ENCODE data around the gene SRSF10.
"Not testable (repeated sequence)": the region's sequence is repeated elsewhere in the genome, so short reads cannot be mapped to it uniquely, and the experiment has no call there.

Gene SRSF10

DNA sequence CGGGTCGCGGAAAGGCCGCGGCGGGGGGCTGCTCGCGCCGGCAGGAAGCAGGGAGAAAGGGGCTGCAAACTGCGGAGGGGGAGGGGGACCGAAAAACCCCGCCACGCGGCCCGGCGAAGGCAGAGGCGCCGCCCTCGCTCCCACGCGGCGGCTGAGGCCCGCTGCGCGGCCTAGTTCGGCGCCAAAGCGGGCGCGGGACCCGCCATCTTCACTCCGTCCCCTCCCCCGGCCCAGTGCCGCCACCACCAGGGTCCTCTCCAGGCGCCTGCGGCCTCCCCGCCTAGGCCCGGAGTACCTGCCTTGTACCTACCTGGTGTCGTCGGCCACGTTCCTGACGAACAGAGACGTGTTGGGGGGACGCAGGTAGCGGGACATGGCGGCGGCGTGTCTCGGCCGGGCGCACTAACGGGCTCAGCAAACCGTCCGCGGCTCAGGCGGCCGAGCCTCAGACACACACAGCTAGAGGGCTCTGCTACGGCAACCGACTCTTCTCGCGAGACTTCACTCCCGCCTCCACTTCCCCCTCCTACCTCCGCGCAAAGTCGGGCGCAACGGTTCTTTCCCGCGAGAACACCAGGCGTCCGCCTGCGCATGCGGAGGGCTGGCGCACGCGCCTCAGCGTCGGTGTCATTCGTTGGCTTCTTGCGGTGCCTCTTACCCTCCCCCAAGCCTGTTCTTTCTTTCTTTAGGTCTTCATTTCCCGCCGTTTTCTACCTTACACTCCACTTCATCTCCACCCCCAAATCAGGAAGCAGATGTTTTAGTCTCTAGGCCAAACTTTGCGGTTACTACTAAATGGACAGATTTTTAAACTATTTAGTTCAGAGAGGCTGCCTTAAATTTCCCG, at the start of gene SRSF10:
Gene SRSF10, minus strand, starts transcription at position 447 of the 847 bp plus-strand sequence. Its CDS starts 72 bp downstream, at position 375.
- DNase-seq (ENCODE audit: low read depth in 2 of 2): peak; percentile 95 to 96

GRCh38 chr1:24027838-24028468, 47.8 kb upstream of the SRSF10 start:
- DNase-seq (ENCODE audit: low read depth in 2 of 2): no peak

DNA sequence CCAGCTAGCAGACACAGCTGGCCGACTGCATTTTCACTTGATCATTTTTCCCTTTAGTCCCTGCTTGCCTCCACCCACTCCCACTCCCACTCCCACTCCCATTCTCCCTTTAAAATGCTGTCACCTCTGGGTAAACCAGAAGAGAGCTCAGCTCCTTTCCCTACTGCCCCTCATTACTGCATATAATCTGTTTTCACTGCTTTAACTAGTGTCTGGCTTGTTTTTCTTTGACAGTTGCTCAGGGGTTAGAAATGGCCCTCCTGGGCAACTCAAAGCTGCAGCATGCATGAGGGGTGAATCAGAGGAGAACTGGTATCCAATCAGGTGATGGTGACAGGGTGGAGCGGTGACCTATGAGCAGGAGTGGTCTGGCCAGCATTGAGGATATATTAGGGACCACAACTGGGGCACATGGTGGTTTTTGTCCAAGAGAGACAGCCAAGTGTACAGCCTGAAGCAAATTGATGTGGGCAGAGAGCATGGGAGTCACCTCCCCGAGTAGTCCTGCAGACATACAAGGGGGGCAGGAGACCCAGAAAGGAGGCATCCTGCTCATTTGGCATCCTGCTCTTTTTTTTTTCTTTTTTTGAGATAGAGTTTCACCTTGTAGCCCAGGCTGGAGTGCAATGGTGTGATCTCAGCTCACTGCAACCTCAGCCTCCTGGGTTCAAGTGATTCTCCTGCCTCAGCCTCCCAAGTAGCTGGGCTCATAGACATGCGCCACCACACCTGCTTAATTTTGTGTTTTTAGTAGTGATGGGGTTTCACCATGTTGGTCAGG, 42.6 kb upstream of the SRSF10 start:
- DNase-seq (ENCODE audit: low read depth in 2 of 2): no peak

DNA sequence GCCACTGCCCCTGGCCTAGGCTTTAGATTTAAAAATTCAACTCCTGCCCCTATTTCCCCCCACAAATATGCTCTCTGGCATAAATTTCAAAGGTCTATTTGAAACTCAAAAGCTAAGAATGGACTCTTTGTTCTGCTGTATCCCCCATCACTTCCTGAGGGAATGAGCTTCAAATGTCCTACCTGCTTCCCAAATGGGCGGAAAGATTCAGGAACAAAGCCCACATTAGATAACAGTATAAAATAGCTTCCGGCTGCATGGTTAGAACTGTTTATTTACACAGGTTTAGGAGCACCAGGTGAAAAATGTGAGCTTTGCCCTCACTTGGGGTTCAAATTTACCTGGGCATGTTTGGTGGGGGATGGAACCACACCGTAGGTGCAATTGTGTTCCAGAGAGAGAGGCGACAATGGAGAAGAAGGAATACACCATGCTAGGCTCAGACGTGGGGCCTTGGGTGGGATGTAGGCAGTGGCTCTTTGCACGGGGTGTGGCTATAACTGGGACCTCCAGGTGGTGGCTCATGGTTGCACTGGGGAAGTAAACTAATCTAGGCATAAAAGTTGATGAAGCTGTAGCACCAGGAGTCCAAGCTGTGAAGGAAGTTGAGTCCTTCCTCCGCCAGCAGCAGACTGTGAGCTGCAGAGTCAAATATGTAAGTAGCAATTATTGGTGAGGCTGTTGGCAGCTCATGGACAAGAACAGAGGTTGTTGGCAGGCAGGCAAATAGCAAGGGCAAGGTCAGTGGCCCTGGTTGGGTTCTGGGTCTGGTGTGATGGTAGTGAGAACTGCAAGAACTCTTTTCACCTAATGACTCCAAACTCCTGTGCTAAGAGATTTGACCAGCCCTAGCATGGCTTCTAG, 41.5 kb upstream of the SRSF10 start:
- DNase-seq (ENCODE audit: low read depth in 2 of 2): no peak

- no peak for DNase-seq (ENCODE audit: low read depth in 2 of 2)
These were observed 40.3 kb upstream of the SRSF10 start for GRCh38 chr1:24020470-24020869.

- no peak for DNase-seq (ENCODE audit: low read depth in 2 of 2)
These were observed 39.9 kb upstream of the SRSF10 start for GRCh38 chr1:24020025-24020424.

- DNase-seq (ENCODE audit: low read depth in 2 of 2): no peak
These were observed 38.8 kb upstream of the SRSF10 start for GRCh38 chr1:24018611-24019580.

GRCh38 chr1:24015221-24016210, 35.4 kb upstream of the SRSF10 start:
- no peak for DNase-seq (ENCODE audit: low read depth in 2 of 2)

DNA sequence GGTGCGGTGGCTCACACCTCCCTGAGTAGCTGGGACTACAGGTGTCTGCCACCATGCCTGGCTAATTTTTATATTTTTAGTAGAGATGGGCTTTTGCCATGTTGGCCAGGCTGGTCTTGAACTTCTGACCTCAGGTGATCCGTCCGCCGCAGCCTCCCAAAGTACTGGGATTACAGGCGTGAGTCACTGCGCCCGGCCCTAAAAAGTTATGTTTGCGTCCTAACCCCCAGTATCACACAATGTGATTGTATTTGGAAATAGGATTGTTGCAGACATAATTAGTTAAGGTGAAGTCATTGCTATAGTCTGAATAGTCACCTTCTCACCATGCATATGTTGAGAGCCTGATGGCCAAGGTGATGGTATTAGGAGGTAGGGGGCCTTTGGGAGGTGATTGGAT, 32.8 kb upstream of the SRSF10 start:
- not testable (repeated sequence) for DNase-seq (ENCODE audit: low read depth in 2 of 2)

DNA sequence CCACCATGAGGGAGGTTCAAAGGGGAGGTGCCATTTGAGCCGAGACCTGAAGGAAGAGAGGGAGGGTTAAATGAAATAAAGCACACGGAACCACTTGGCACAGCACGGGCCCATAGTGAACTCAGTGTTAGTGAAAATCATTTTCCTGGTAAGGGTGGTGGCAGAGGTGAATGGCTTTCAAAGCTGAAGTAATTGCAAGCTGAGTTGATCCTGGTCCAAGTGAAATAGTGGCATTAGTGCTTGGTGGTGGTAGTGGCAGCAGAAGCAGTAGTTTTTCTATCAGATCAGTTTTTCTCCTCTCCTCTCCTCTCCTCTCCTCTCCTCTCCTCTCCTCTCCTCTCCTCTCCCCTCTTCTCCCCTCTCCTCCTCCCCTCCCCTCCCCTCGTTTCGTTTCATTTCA, 30.5 kb upstream of the SRSF10 start:
- no peak for DNase-seq (ENCODE audit: low read depth in 2 of 2)

DNA sequence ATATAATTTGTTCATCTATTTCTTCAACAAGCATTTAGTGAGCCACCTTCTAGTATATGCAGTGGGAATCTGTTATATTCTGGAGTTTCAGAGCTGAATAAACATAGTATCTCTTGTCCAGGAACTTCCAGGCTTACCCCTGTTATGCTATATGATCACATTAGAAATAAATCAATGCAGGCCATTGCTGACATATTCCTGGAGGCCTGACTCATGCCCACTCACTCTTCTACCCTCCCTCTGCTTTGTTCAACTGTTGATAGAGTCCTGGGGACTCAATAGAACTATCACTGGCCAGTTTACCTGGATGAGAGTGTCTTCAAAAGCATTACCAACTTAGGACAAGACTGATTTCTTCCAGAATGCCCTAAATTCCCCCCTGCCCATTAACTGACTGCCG, 29.3 kb upstream of the SRSF10 start:
- no peak for DNase-seq (ENCODE audit: low read depth in 2 of 2)

- not testable (repeated sequence) for DNase-seq (ENCODE audit: low read depth in 2 of 2)
These were observed 28.6 kb upstream of the SRSF10 start for GRCh38 chr1:24008574-24009184.

DNA sequence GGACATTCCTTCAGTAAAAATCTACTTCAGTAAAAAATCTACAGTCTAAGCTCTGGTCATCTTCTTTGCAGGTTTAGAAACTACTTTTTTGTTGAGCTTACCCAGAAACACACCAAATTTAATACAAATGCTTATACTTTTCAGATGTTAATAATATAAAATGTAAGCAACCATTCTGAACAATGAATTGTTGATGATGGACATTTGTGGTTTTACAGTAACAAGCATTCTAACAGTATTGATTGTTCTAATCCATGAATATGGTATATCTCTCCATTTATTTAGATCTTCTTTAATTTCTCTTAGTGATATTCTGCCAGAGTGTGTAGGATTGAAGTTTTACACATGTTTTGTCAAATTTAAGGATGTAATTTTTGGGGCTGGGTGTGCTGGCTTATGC, 27.0 kb upstream of the SRSF10 start:
- no peak for DNase-seq (ENCODE audit: low read depth in 2 of 2)

- no peak for DNase-seq (ENCODE audit: low read depth in 2 of 2)
These were observed 25.0 kb upstream of the SRSF10 start for GRCh38 chr1:24005163-24005562.

DNA sequence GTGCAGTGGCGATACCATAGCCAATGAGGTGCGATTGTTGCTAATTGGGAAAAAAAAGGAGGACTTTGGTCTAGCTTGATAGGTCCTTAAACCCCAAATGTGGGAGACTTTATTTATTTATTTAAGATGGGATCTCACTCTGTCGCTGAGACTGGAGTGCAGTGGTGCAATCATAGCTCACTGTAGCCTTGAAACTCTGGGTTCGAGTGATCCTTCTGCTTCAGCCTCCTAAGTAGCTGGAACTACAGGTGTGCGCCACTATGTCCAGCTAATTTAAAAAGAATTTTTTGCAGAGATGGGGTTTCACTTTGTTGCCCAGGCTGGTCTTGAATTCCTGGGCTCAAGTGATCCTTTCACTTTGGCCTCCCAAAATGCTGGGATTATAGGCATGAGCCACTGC, 24.0 kb upstream of the SRSF10 start:
- DNase-seq (ENCODE audit: low read depth in 2 of 2): no peak

DNA sequence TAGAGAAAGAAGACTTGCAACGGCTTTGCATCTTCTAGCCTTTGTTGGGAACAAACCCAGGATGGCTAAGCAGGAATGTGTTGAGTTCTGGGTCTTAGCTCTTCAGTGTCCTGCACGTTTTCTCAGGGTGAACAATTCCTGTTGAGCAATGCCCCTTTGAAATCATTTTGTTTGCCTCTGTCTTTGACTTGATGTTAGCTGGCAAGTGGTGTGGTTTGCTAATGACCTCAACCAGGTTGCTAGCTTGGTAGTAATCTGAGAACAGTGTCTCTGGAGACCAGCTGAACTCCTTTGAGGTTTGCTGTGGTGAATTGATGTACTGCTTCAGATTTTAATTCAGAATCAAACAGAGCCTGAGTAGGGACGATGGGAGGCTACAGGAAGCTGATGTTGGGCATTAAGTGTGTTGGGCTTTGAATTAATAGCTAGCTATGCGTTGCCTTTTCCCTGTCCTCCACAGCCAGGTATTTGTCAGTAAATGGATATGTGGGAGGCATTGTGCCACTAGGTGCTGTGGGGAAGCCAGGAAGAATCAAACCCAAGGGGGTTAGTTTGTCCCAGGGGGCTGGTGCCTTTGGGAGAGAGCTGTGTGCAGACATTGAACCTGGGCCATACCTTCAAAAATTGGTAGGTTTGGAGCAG, 23.3 kb upstream of the SRSF10 start:
- DNase-seq (ENCODE audit: low read depth in 2 of 2): no peak

DNA sequence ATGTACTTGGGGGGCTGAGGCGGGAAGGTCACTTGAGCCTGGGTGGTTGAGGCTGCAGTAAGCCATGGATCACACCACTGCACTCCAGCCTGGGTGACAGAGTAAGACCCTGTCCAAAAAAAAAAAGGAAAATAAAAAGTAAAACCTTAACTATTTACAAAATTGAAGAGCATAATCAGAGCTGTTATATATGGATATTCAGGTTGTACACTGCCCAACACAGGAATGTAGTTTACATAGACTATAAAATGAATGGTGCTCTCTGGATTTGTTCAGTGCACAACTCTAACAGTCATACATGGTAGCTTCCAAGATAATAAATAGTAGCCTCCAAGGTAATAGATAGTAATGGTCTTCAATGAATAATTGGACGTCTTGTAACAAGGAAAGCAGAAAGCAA, 22.6 kb upstream of the SRSF10 start:
- DNase-seq (ENCODE audit: low read depth in 2 of 2): no peak

DNA sequence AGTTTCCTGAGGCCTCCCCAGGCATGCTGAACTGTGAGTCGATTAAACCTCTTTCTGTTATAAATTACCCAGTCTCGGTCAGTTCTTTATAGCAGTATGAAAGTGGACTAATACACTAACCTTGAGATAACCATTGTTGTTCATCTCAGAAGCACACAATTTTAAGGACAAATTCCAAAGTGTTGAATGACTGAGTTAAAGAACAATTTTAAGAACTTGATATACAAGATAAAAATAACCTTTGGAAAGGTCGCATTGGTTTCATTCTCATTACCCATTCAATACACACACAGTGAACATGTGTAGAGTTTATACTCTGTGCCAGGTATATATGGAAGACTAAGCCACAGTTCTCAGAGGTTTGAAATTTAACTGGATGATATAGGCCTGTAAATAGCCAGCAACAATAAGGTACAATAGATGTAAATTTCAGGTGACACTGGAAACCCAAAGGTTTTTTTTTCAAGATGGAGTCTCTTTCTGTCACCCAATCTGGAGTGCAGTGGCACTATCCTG, 19.1 kb upstream of the SRSF10 start:
- no peak for DNase-seq (ENCODE audit: low read depth in 2 of 2)

Data from stimulated activated CD8-positive, alpha-beta memory T cell treated with anti-CD3 and anti-CD28 coated beads, Interleukin-15, amount 100 ng/mL, for 4 hours (primary cell).